ENCODE measurements around the gene SLC13A3.

DNA sequence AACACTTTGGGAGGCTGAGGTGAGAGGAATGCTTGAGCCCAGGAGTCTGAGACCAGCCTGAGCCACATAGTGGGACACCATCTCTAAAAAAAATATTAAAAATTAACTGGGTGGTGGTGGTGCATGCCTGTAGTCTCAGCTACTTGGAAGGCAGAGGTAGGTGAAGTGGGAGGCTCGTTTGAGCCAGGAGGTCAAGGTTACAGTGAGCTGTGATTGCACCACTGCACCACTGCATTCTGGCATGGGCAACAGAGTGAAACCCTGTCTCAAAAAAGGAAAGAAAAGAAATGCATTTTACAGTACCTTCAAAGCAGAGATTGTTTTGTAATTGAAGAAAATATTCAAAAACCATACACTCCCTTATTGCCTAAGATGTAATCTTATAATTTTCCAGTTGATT is 107.3 kb downstream of the SLC13A3 start:
- TF ChIP-seq, protein P1, sequence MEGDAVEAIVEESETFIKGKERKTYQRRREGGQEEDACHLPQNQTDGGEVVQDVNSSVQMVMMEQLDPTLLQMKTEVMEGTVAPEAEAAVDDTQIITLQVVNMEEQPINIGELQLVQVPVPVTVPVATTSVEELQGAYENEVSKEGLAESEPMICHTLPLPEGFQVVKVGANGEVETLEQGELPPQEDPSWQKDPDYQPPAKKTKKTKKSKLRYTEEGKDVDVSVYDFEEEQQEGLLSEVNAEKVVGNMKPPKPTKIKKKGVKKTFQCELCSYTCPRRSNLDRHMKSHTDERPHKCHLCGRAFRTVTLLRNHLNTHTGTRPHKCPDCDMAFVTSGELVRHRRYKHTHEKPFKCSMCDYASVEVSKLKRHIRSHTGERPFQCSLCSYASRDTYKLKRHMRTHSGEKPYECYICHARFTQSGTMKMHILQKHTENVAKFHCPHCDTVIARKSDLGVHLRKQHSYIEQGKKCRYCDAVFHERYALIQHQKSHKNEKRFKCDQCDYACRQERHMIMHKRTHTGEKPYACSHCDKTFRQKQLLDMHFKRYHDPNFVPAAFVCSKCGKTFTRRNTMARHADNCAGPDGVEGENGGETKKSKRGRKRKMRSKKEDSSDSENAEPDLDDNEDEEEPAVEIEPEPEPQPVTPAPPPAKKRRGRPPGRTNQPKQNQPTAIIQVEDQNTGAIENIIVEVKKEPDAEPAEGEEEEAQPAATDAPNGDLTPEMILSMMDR (IDR thresholded peaks at IDR 0.05), result no peak
- no peak for TF ChIP-seq POLR2A (IDR thresholded peaks at IDR 0.05)
